ENCODE measurements around the gene ERRFI1. TPM values are rescaled to one million over a fixed set of nuclear protein-coding genes. Genes with fewer than 3 reads are reported as not detected.
"Not testable (repeated sequence)": the region's sequence is repeated elsewhere in the genome, so short reads cannot be mapped to it uniquely, and the experiment has no call there.

The ERRFI1 gene
- total RNA-seq, 4 donors from 2014 or later = 10.0 to 101 (median 70.0) TPM

- WGBS, 2 donors (ENCODE audit: low coverage in 1 of 2) = 63 to 64% methylated on average over 5 of the region's 5 CpGs
- TF ChIP-seq CTCF (IDR thresholded peaks at IDR 0.05) (no peak), POLR2A (IDR thresholded peaks at IDR 0.05) (no peak), EP300 (IDR thresholded peaks at IDR 0.05; ENCODE audit: low read depth) (no peak), POLR2AphosphoS5 (IDR thresholded peaks at IDR 0.05) (no peak)
- no peak overlapping the region for H3K27ac ChIP-seq
- peaks cover 0 to 7% (median 3%) of the 10 kb centered on the region in 4 donors for H3K4me1 ChIP-seq
- H3K4me3 ChIP-seq = no peak overlapping the region
- no peaks in the 10 kb centered on the region for H3K9me3 ChIP-seq
- in situ Hi-C loops (cut with MboI; ENCODE audit: low pct_ligation_motif_present in 1 of 4, low pct_unique_long_range_greater_than_20kb in 1 of 4, low sequenced_read_pairs in 3 of 4) (no loop called here), intact Hi-C loops (cut with DNase I; ENCODE audit: low total_unique reads) (loop anchor here (10.0 kb wide), 1 partner anchor 71 kb away; no protein-coding TSS in a partner anchor)
- DNase-seq = no peak
- no peaks in the 10 kb centered on the region for H3K36me3 ChIP-seq
- H3K27me3 ChIP-seq = no peaks in the 10 kb centered on the region
Observed at GRCh38 chr1:8053878-8054567, 27.9 kb upstream of the ERRFI1 start.

- Histone ChIP-seq H3K4me3 (no peak overlapping the region), H3K27ac (no peak overlapping the region), H3K9me3 (no peaks in the 10 kb centered on the region), H3K36me3 (no peaks in the 10 kb centered on the region), H3K27me3 (no peaks in the 10 kb centered on the region), H3K4me1 (peaks cover 0 to 20% (median 3%) of the 10 kb centered on the region in 4 donors)
- WGBS, 2 donors (ENCODE audit: low coverage in 1 of 2) = 97% methylated on average over 4 of the region's 4 CpGs; no CpG with 5 or more reads in 1 of the 2 donors
- intact Hi-C loops (cut with DNase I; ENCODE audit: low total_unique reads) = loop anchor here (10.0 kb wide), 1 partner anchor 73 kb away; no protein-coding TSS in a partner anchor
- no peak for DNase-seq
- in situ Hi-C loops (cut with MboI; ENCODE audit: low pct_ligation_motif_present in 1 of 4, low pct_unique_long_range_greater_than_20kb in 1 of 4, low sequenced_read_pairs in 3 of 4) = no loop called here
- no peak for TF ChIP-seq POLR2AphosphoS5 (IDR thresholded peaks at IDR 0.05)
- TF ChIP-seq CTCF (IDR thresholded peaks at IDR 0.05) = no peak
- peak; percentile 13 for TF ChIP-seq EP300 (IDR thresholded peaks at IDR 0.05; ENCODE audit: low read depth)
- no peak for TF ChIP-seq POLR2A (IDR thresholded peaks at IDR 0.05)
Observed at GRCh38 chr1:8051650-8052049, 25.5 kb upstream of the ERRFI1 start.

GRCh38 chr1:8049229-8049628 is 23.1 kb upstream of the ERRFI1 start:
- H3K27me3 ChIP-seq; H3K4me3 ChIP-seq; in situ Hi-C loops (cut with MboI; ENCODE audit: low pct_ligation_motif_present in 1 of 4, low pct_unique_long_range_greater_than_20kb in 1 of 4, low sequenced_read_pairs in 3 of 4); intact Hi-C loops (cut with DNase I; ENCODE audit: low total_unique reads); H3K36me3 ChIP-seq; H3K27ac ChIP-seq; H3K9me3 ChIP-seq; DNase-seq: not testable (repeated sequence)
- 71 to 88% methylated on average over 1 to 4 of the region's 4 CpGs for WGBS, 2 donors (ENCODE audit: low coverage in 1 of 2)
- H3K4me1 ChIP-seq = peaks cover 0 to 21% (median 2%) of the 10 kb centered on the region in 4 donors

GRCh38 chr1:8047686-8048445 is 21.8 kb upstream of the ERRFI1 start:
- 52 to 65% methylated on average over 6 to 7 of the region's 7 CpGs for WGBS, 2 donors (ENCODE audit: low coverage in 1 of 2)

More at GRCh38 chr1:8047686-8048445, 21.8 kb upstream of the ERRFI1 start:
- intact Hi-C loops (cut with DNase I; ENCODE audit: low total_unique reads) (no loop called here), in situ Hi-C loops (cut with MboI; ENCODE audit: low pct_ligation_motif_present in 1 of 4, low pct_unique_long_range_greater_than_20kb in 1 of 4, low sequenced_read_pairs in 3 of 4) (no loop called here)
- TF ChIP-seq EP300 (IDR thresholded peaks at IDR 0.05; ENCODE audit: low read depth) = no peak
- no peak for TF ChIP-seq CTCF (IDR thresholded peaks at IDR 0.05)
- TF ChIP-seq POLR2A (IDR thresholded peaks at IDR 0.05) = no peak
- TF ChIP-seq POLR2AphosphoS5 (IDR thresholded peaks at IDR 0.05) = no peak
- Histone ChIP-seq H3K27ac (peak overlapping the region; percentile 45 to 63 (median 56)), H3K4me1 (peaks cover 0 to 14% (median 0%) of the 10 kb centered on the region in 4 donors), H3K4me3 (no peak overlapping the region), H3K27me3 (no peaks in the 10 kb centered on the region), H3K9me3 (no peaks in the 10 kb centered on the region), H3K36me3 (no peaks in the 10 kb centered on the region)
- no peak for DNase-seq
